Memory B cell (primary cell): ENCODE data around the gene SCUBE3.

ENCODE experiments used
- ATAC-seq: fragments of 150-1000 bp; cut with Tn5 transposase; 2 replicates; pipeline ENCODE4 v1.10.0; 2021; ENCODE audit warnings: low read depth, mild to moderate bottlenecking, moderate library complexity
- DNase-seq, 2 donors: peaks; one replicate each; pipeline ENCODE4 v3.0.0; 2022; ENCODE audit warnings: low spot score in 2 of 2
- H3K27ac Mint-ChIP-seq: one replicate; pipeline ENCODE4 v1.8.0; 2022; ENCODE audit warnings: mild to moderate bottlenecking, moderate library complexity, mixed read lengths
- H3K27me3 Mint-ChIP-seq: one replicate; pipeline ENCODE4 v1.8.0; 2022; ENCODE audit warnings: mixed read lengths
- H3K36me3 Mint-ChIP-seq: one replicate; pipeline ENCODE4 v1.8.0; 2022; ENCODE audit warnings: mild to moderate bottlenecking, mixed read lengths
- H3K4me1 Mint-ChIP-seq: one replicate; pipeline ENCODE4 v1.8.0; 2022; ENCODE audit warnings: mixed read lengths
- H3K4me3 Mint-ChIP-seq: one replicate; pipeline ENCODE4 v1.8.0; 2022; ENCODE audit warnings: mild to moderate bottlenecking, moderate library complexity, mixed read lengths
- H3K9me3 Mint-ChIP-seq: one replicate; pipeline ENCODE4 v1.8.0; 2022; ENCODE audit warnings: mixed read lengths

The SCUBE3 gene

GRCh38 chr6:35247642-35248231 lies 34.0 kb downstream of the SCUBE3 start:
- Mint-ChIP-seq H3K27ac (no peak overlapping the region), H3K4me3 (no peak overlapping the region), H3K9me3 (no peaks in the 10 kb centered on the region), H3K4me1 (peaks cover 13% of the 10 kb centered on the region), H3K27me3 (no peaks in the 10 kb centered on the region), H3K36me3 (peaks cover 16% of the 10 kb centered on the region)
- ATAC-seq = no peak
- no peak for DNase-seq

DNA sequence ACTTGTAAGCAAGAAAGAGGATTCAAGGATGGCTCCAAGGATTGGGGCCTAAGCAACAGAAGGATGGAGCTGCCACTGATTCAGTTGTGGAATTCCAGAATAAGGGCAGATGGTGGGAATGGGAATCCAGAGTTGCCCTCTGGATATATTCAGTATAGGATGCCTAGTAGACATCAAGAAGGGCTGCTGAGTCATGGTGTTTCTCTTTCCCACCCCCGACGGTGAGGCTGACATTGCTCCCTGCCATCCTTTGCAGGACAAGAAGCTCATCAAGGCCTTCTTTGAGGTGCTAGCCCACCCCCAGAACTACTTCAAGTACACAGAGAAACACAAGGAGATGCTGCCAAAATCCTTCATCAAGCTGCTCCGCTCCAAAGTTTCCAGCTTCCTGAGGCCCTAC lies 34.5 kb downstream of the SCUBE3 start:
- Mint-ChIP-seq H3K4me3 (no peak overlapping the region), H3K27ac (no peak overlapping the region), H3K36me3 (peaks cover 16% of the 10 kb centered on the region), H3K27me3 (no peaks in the 10 kb centered on the region), H3K9me3 (no peaks in the 10 kb centered on the region), H3K4me1 (peaks cover 13% of the 10 kb centered on the region)
- DNase-seq (no peak), ATAC-seq (no peak)

GRCh38 chr6:35248965-35249364 lies 35.2 kb downstream of the SCUBE3 start:
- no peak overlapping the region for H3K4me3 Mint-ChIP-seq
- peaks cover 15% of the 10 kb centered on the region for H3K4me1 Mint-ChIP-seq
- ATAC-seq (no peak), DNase-seq (no peak)
- H3K27me3 Mint-ChIP-seq = no peaks in the 10 kb centered on the region
- peaks cover 16% of the 10 kb centered on the region for H3K36me3 Mint-ChIP-seq
- no peaks in the 10 kb centered on the region for H3K9me3 Mint-ChIP-seq
- no peak overlapping the region for H3K27ac Mint-ChIP-seq

DNA sequence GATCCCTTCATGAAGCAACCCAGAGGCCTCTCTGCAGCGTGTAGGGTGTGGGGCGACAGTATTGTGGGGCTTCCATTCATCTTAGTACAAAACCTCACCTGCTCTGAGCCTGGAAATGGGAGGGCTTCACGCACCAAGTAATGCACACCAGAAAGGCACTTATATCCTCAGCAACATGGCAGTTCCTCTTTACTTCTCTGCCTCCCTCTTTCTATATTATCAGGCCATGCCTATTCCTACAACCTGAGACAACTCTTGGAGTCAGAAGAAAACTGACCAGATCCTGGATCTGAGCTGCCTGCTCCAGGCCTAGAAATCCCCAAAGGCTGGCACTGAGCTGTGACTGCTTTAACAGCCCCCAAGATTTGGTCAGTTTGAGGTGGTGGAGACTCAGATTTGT lies 38.2 kb downstream of the SCUBE3 start:
- ATAC-seq = no peak
- Mint-ChIP-seq H3K4me1 (peaks cover 12% of the 10 kb centered on the region), H3K9me3 (no peaks in the 10 kb centered on the region), H3K27me3 (no peaks in the 10 kb centered on the region), H3K4me3 (no peak overlapping the region), H3K27ac (no peak overlapping the region), H3K36me3 (peaks cover 7% of the 10 kb centered on the region)
- no peak for DNase-seq

- Mint-ChIP-seq H3K4me3 (no peak overlapping the region), H3K36me3 (peaks cover 7% of the 10 kb centered on the region), H3K27ac (no peak overlapping the region), H3K4me1 (peaks cover 9% of the 10 kb centered on the region), H3K27me3 (no peaks in the 10 kb centered on the region), H3K9me3 (no peaks in the 10 kb centered on the region)
- DNase-seq = no peak
- no peak for ATAC-seq
These were observed 39.5 kb downstream of the SCUBE3 start for GRCh38 chr6:35253249-35253648.

DNA sequence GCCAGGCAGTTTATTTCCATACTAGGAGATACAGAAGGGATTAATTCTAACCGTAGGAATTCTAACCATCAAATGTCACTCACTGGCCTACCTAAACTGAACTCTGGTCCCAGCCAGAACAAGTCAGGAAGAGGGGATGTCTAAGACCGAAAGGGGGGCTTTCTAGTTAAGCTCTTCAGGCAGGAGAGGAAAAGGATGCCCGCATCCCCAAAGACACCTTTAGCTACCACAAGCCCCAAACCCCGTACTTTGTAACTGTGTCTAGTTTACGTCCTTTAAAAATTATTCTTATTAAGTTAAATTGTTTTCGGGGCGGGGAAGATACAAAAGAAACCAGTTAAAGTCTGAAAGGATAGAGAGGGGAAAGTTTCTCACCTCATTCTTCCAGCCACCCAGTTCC lies 44.6 kb downstream of the SCUBE3 start:
- H3K27ac Mint-ChIP-seq = peak overlapping the region; percentile 97
- peaks cover 29% of the 10 kb centered on the region for H3K4me1 Mint-ChIP-seq
- peak overlapping the region; percentile 99 for H3K4me3 Mint-ChIP-seq
- no peaks in the 10 kb centered on the region for H3K9me3 Mint-ChIP-seq
- ATAC-seq (no peak), DNase-seq (no peak)
- no peaks in the 10 kb centered on the region for H3K27me3 Mint-ChIP-seq
- peaks cover 1% of the 10 kb centered on the region for H3K36me3 Mint-ChIP-seq

- Mint-ChIP-seq H3K4me3 (peak overlapping the region; percentile 99), H3K27ac (peak overlapping the region; percentile 97), H3K36me3 (peaks cover 1% of the 10 kb centered on the region), H3K9me3 (no peaks in the 10 kb centered on the region), H3K4me1 (peaks cover 28% of the 10 kb centered on the region), H3K27me3 (no peaks in the 10 kb centered on the region)
- ATAC-seq (peak; percentile 15), DNase-seq (no peak)
These were observed 45.1 kb downstream of the SCUBE3 start for GRCh38 chr6:35258858-35259193.

DNA sequence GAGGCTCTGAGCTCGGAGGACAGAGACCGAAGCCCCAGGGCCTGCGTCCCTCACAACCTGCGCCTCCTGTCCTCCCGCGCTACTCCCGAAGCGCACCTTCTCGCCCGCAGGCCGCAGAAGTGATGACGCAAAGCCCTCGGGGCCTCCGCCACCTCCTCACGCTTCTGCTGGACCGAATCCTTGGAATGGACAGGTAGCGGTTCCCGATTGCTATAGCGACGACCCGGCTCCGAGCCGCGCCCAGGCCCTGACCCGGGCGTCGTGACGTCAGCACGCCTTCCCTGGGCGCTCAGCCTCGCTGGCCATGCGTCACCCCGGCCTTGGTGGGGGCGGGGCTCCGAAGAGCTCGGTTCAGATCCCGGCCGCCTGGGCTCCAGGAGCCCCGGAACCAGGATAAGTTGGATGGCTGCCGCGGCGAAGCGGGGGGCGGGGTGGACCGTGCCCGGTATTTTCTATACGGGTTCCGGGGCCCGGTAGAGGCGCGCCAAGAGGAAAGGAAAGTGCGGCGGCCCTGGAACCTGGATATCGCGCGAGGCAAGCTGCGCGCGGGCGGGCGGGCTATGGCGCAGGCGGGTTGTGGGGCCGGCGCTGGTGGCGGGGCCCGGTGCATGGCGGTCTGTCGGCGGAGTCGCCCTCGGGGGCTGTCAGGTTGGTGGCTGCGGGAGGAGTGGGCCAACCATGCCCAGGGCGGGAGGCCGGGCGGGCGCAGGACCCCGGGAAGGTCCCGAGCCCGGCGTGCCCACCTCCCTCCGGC lies 45.6 kb downstream of the SCUBE3 start, which contains the start of gene ZNF76:
Gene ZNF76, plus strand, starts transcription at position 542 of the 754 bp plus-strand sequence. CDS start 21,417 bp downstream, outside the sequence.
- peak; percentile 95 to 98 for DNase-seq
- no peaks in the 10 kb centered on the region for H3K9me3 Mint-ChIP-seq
- ATAC-seq = peak; percentile 76
- H3K4me3 Mint-ChIP-seq = peak within 1 kb of the TSS; percentile 99
- H3K27me3 Mint-ChIP-seq = no peaks in the 10 kb centered on the region
- peaks cover 30% of the 10 kb centered on the region for H3K4me1 Mint-ChIP-seq
- peak within 1 kb of the TSS; percentile 97 for H3K27ac Mint-ChIP-seq
- H3K36me3 Mint-ChIP-seq = peaks cover 1% of the 10 kb centered on the region

GRCh38 chr6:35259948-35260590 lies 46.3 kb downstream of the SCUBE3 start:
- peaks cover 34% of the 10 kb centered on the region for H3K4me1 Mint-ChIP-seq
- H3K27ac Mint-ChIP-seq = peak overlapping the region; percentile 97
- peak overlapping the region; percentile 87 for H3K4me3 Mint-ChIP-seq
- peak; percentile 68 for ATAC-seq
- no peaks in the 10 kb centered on the region for H3K9me3 Mint-ChIP-seq
- H3K36me3 Mint-ChIP-seq = peaks cover under 1% of the 10 kb centered on the region
- DNase-seq = peak in 1 of 2 donors; percentile 83
- H3K27me3 Mint-ChIP-seq = no peaks in the 10 kb centered on the region

- Mint-ChIP-seq H3K36me3 (peaks cover 2% of the 10 kb centered on the region), H3K27ac (peak overlapping the region; percentile 97), H3K4me3 (peak overlapping the region; percentile 87), H3K9me3 (no peaks in the 10 kb centered on the region), H3K4me1 (peaks cover 39% of the 10 kb centered on the region), H3K27me3 (no peaks in the 10 kb centered on the region)
- ATAC-seq = no peak
- no peak for DNase-seq
These were observed 47.1 kb downstream of the SCUBE3 start for GRCh38 chr6:35260591-35261570.

- peak overlapping the region; percentile 97 for H3K27ac Mint-ChIP-seq
- no peaks in the 10 kb centered on the region for H3K9me3 Mint-ChIP-seq
- no peak overlapping the region for H3K4me3 Mint-ChIP-seq
- DNase-seq (no peak), ATAC-seq (no peak)
- H3K27me3 Mint-ChIP-seq = no peaks in the 10 kb centered on the region
- peaks cover 39% of the 10 kb centered on the region for H3K4me1 Mint-ChIP-seq
- peaks cover 4% of the 10 kb centered on the region for H3K36me3 Mint-ChIP-seq
These were observed 48.8 kb downstream of the SCUBE3 start for GRCh38 chr6:35262596-35262995.

DNA sequence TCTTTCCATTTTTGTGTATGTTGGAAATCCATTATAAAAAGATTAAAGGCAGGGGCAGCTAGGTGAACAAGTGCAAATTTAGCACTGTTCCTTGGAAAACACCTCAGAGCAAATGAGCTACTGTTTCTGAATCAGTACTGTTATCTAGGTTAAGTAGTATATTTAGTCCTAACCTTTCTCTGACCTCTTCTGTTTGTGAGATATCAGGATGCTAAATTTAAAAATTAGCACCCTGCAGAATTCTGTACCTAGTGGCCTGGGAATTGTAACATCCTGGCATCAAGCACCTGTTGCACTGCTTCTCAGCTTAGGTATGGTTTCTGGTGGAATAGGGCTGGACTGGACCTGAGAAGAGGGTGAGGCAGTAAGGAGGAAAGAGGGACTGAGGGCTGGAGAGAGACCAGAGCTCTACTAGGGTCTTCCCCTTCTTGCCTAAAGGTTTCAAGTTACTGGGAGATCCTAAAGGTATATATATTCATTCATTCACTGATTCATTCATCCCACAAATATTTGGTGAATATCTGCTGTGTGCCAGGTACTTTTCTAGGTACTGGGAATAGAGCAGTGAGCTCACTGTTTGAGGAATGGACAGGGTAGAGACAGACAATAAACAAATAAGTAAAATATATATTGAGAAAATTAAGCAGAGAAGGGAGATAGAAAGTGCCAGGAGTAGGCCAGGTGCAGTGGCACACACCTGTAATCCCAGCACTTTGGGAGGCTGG lies 51.0 kb downstream of the SCUBE3 start:
- peaks cover 4% of the 10 kb centered on the region for H3K36me3 Mint-ChIP-seq
- H3K27ac Mint-ChIP-seq = peak overlapping the region; percentile 72
- no peaks in the 10 kb centered on the region for H3K27me3 Mint-ChIP-seq
- peaks cover 36% of the 10 kb centered on the region for H3K4me1 Mint-ChIP-seq
- H3K4me3 Mint-ChIP-seq = no peak overlapping the region
- H3K9me3 Mint-ChIP-seq = no peaks in the 10 kb centered on the region
- no peak for DNase-seq
- ATAC-seq = no peak

DNA sequence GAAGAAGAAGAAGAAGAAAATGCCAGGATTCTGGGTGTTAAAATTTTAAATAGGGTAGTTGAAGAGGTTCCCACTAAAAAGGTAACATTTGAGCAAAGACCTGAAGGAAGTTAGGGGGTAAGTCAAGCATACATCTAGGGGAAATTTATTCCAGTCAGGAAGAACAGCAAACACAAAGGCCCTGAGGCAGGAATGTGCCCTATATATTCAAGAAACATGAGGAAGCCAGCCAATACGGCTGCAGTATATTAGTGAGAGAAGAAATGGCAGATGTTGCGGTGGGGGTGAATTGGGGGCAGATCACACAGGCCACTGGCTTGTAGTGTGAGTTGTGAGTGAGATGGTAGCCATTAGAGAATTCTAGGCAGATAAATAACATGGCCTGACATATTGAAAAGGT lies 51.8 kb downstream of the SCUBE3 start:
- no peak overlapping the region for H3K4me3 Mint-ChIP-seq
- DNase-seq (no peak), ATAC-seq (no peak)
- no peak overlapping the region for H3K27ac Mint-ChIP-seq
- H3K36me3 Mint-ChIP-seq = peaks cover 6% of the 10 kb centered on the region
- peaks cover 33% of the 10 kb centered on the region for H3K4me1 Mint-ChIP-seq
- H3K9me3 Mint-ChIP-seq = no peaks in the 10 kb centered on the region
- H3K27me3 Mint-ChIP-seq = no peaks in the 10 kb centered on the region
